HEK293 (cell line): ENCODE data around the gene GJD3.

ENCODE experiments used
- CTCF ChIA-PET: fragments of 350-600 bp; formaldehyde crosslinking; extraction: SDS; loops from one replicate; lab custom pipeline; 2021; ENCODE audit warnings: antibody characterized with exemption; lab: Yijun Ruan, JAX
- POLR2A ChIA-PET: fragments of 300-600 bp; formaldehyde crosslinking; extraction: SDS; loops from one replicate; lab custom pipeline; 2020; ENCODE audit warnings: antibody characterized with exemption, inconsistent platforms; lab: Yijun Ruan, JAX
- H3K27ac ChIP-seq: fragments of 200-500 bp; sonication (Bioruptor generic); 2 replicates; pipeline ENCODE4 v1.5.1; 2014; ENCODE audit warnings: low read depth, low read length, control low read depth, inconsistent platforms; ENCODE audit errors: extremely low read depth
- H3K36me3 ChIP-seq, 2 experiments: fragments of 200-500 bp in 1 of 2; sonication (Bioruptor generic) in 1 of 2; 1 replicate in 1 of 2; 2 replicates in 1 of 2; pipeline ENCODE4 v1.5.1; 2014 to 2017; ENCODE audit warnings: inconsistent platforms in 2 of 2, low read length in 2 of 2; ENCODE audit not compliant: control insufficient read depth in 2 of 2, insufficient read depth in 1 of 2
- H3K4me1 ChIP-seq: fragments of 200-500 bp; sonication (Bioruptor generic); 2 replicates; pipeline ENCODE4 v1.5.1; 2014; ENCODE audit warnings: mild to moderate bottlenecking, low read length, inconsistent platforms; ENCODE audit not compliant: control insufficient read depth, insufficient read depth
- H3K4me3 ChIP-seq: 2 replicates; pipeline ENCODE4 v1.5.1; 2011; ENCODE audit warnings: low read depth, mild to moderate bottlenecking, control low read depth, low read length, moderate library complexity
- H3K9me3 ChIP-seq: fragments of 200-500 bp; sonication (Bioruptor generic); 2 replicates; pipeline ENCODE4 v1.5.1; 2014; ENCODE audit warnings: low read depth, low read length, inconsistent platforms; ENCODE audit not compliant: control insufficient read depth, insufficient read depth
- EGR2 ChIP-seq: fragments of 450-650 bp; formaldehyde crosslinking; IDR thresholded peaks from 2 replicates; pipeline ENCODE4 v1.5.1; 2016; ENCODE audit warnings: low read depth, missing biosample characterization, missing genetic modification characterization
- GLIS2 ChIP-seq: fragments of 450-650 bp; formaldehyde crosslinking; IDR thresholded peaks from 2 replicates; pipeline ENCODE4 v1.5.1; 2016; ENCODE audit warnings: missing biosample characterization, missing genetic modification characterization
- HIC1 ChIP-seq: fragments of 450-650 bp; formaldehyde crosslinking; IDR thresholded peaks from 2 replicates; pipeline ENCODE4 v1.5.1; 2016; ENCODE audit warnings: missing biosample characterization, missing genetic modification characterization
- KLF1 ChIP-seq: fragments of 450-650 bp; formaldehyde crosslinking; IDR thresholded peaks from 2 replicates; pipeline ENCODE4 v1.5.1; 2016; ENCODE audit warnings: missing biosample characterization, missing genetic modification characterization
- KLF17 ChIP-seq: fragments of 450-650 bp; formaldehyde crosslinking; IDR thresholded peaks from 2 replicates; pipeline ENCODE4 v1.5.1; 2016; ENCODE audit warnings: missing biosample characterization, missing genetic modification characterization
- MYNN ChIP-seq: fragments of 450-650 bp; formaldehyde crosslinking; IDR thresholded peaks from 2 replicates; pipeline ENCODE4 v1.5.1; 2016; ENCODE audit warnings: missing biosample characterization, missing genetic modification characterization, borderline replicate concordance
- SCRT1 ChIP-seq: fragments of 450-650 bp; formaldehyde crosslinking; IDR thresholded peaks from 2 replicates; pipeline ENCODE4 v1.5.1; 2016; ENCODE audit warnings: missing biosample characterization, missing genetic modification characterization, borderline replicate concordance
- SCRT2 ChIP-seq: fragments of 450-650 bp; formaldehyde crosslinking; IDR thresholded peaks from 2 replicates; pipeline ENCODE4 v1.5.1; 2016; ENCODE audit warnings: missing biosample characterization, missing genetic modification characterization
- WT1 ChIP-seq: fragments of 450-650 bp; formaldehyde crosslinking; IDR thresholded peaks from 2 replicates; pipeline ENCODE4 v1.5.1; 2016; ENCODE audit warnings: missing biosample characterization, missing genetic modification characterization
- ZFHX2 ChIP-seq: fragments of 450-650 bp; formaldehyde crosslinking; conservative IDR thresholded peaks from 2 replicates; pipeline ENCODE4 v1.5.1; 2016; ENCODE audit warnings: missing biosample characterization, missing genetic modification characterization
- ZNF274 ChIP-seq, 2 experiments: fragments of 200-500 bp in 1 of 2; fragments of 450-650 bp in 1 of 2; sonication (Bioruptor generic) in 1 of 2; formaldehyde crosslinking in 1 of 2; IDR thresholded peaks; 2 replicates each; pipeline versions ENCODE4 v1.5.1 to v1.6.1; 2014 to 2016; ENCODE audit warnings: borderline replicate concordance in 1 of 2, inconsistent platforms in 1 of 2, low read length in 1 of 2, missing biosample characterization in 1 of 2, missing genetic modification characterization in 1 of 2
- ZNF341 ChIP-seq: fragments of 450-650 bp; formaldehyde crosslinking; IDR thresholded peaks from 2 replicates; pipeline ENCODE4; 2016; ENCODE audit warnings: low read depth, missing biosample characterization, missing genetic modification characterization
- ZNF398 ChIP-seq: fragments of 450-650 bp; formaldehyde crosslinking; IDR thresholded peaks from 2 replicates; pipeline ENCODE4 v1.5.1; 2017; ENCODE audit warnings: missing biosample characterization, missing genetic modification characterization
- ZNF48 ChIP-seq: fragments of 450-650 bp; formaldehyde crosslinking; IDR thresholded peaks from 2 replicates; pipeline ENCODE4 v1.5.1; 2016; ENCODE audit warnings: missing biosample characterization, missing genetic modification characterization
- ZNF510 ChIP-seq: fragments of 450-650 bp; formaldehyde crosslinking; IDR thresholded peaks from 2 replicates; pipeline ENCODE4 v1.5.1; 2018; ENCODE audit warnings: mild to moderate bottlenecking, missing genetic modification characterization, missing biosample characterization; ENCODE audit not compliant: insufficient replicate concordance
- ZNF513 ChIP-seq: fragments of 450-650 bp; IDR thresholded peaks from 2 replicates; pipeline ENCODE4 v1.5.1; 2018; ENCODE audit warnings: missing biosample characterization, missing genetic modification characterization
- ZNF600 ChIP-seq: fragments of 450-650 bp; formaldehyde crosslinking; IDR thresholded peaks from 2 replicates; pipeline ENCODE4 v1.5.1; 2016; ENCODE audit warnings: missing biosample characterization, missing genetic modification characterization
- ZNF664 ChIP-seq: fragments of 450-650 bp; formaldehyde crosslinking; IDR thresholded peaks from 2 replicates; pipeline ENCODE4 v1.5.1; 2016; ENCODE audit warnings: missing biosample characterization, missing genetic modification characterization
- TF ChIP-seq, protein P1 (sequence below): fragments of 450-650 bp; formaldehyde crosslinking; IDR thresholded peaks from 2 replicates; pipeline ENCODE4 v1.5.1; 2016; ENCODE audit warnings: missing biosample characterization, missing genetic modification characterization

GJD3 gene

GRCh38 chr17:40321961-40322357 is 42.6 kb downstream of the GJD3 start:
- no peak overlapping the region for H3K4me3 ChIP-seq
- TF ChIP-seq KLF1 (tag by site-specific recombination) (peak; percentile 23; the same call in 1 of the 2 replicates), HIC1 (tag by site-specific recombination) (peak; percentile 57; the same call in 1 of the 2 replicates), WT1 (tag by site-specific recombination) (peak; percentile 8; the same call in 1 of the 2 replicates), ZNF600 (tag by site-specific recombination) (no peak), ZNF398 (tag by site-specific recombination) (peak; percentile 58; the same call in 1 of the 2 replicates)
- H3K36me3 ChIP-seq: no peaks in the 10 kb centered on the region
- ChIA-PET POLR2A (interaction anchor here (1.6 kb wide), 1 partner anchor 11 kb away, joined by 3 read pairs; no protein-coding TSS in a partner anchor), CTCF (interaction anchor here (0.6 to 1.5 kb wide), 5 partner anchors 9 to 181 kb away, joined by 3 read pairs; no protein-coding TSS in a partner anchor)
- no peaks in the 10 kb centered on the region for H3K9me3 ChIP-seq
- H3K4me1 ChIP-seq: peaks cover 33% of the 10 kb centered on the region
- peak overlapping the region; percentile 61; the same call in 1 of the 2 replicates for H3K27ac ChIP-seq

GRCh38 chr17:40321524-40321929 is 43.0 kb downstream of the GJD3 start:
- Histone ChIP-seq H3K36me3 (no peaks in the 10 kb centered on the region), H3K9me3 (no peaks in the 10 kb centered on the region), H3K4me3 (no peak overlapping the region), H3K27ac (no peak overlapping the region), H3K4me1 (peaks cover 33% of the 10 kb centered on the region)
- ChIA-PET POLR2A (interaction anchor here (0.6 kb wide), 1 partner anchor 1357 kb away, joined by 5 read pairs; no protein-coding TSS in a partner anchor), CTCF (interaction anchor here (0.6 to 1.5 kb wide), 5 partner anchors 9 to 181 kb away, joined by 3 read pairs; no protein-coding TSS in a partner anchor)
- TF ChIP-seq ZNF48 (tag by site-specific recombination) (no peak), SCRT2 (peak; percentile 94), SCRT1 (tag by site-specific recombination) (peak; percentile 66; the same call in 1 of the 2 replicates), ZNF510 (tag by site-specific recombination) (no peak)
- TF ChIP-seq, all 188 proteins: peak for 2

- Histone ChIP-seq H3K9me3 (no peaks in the 10 kb centered on the region), H3K4me3 (no peak overlapping the region), H3K4me1 (peaks cover 37% of the 10 kb centered on the region), H3K27ac (no peak overlapping the region), H3K36me3 (no peaks in the 10 kb centered on the region)
- ChIA-PET CTCF (interaction anchor here (0.7 to 6.0 kb wide), 3 partner anchors 10 to 346 kb away, joined by 3 to 85 read pairs (median 3); no protein-coding TSS in a partner anchor), POLR2A (interaction anchor here (0.6 kb wide), 1 partner anchor 1357 kb away, joined by 5 read pairs; no protein-coding TSS in a partner anchor)
- TF ChIP-seq KLF1 (tag by site-specific recombination) (peak; percentile 69), ZNF513 (peak; percentile 72), KLF17 (peak; percentile 60; the same call in 1 of the 2 replicates), WT1 (tag by site-specific recombination) (peak; percentile 82), MYNN (tag by site-specific recombination) (no peak), EGR2 (tag by site-specific recombination) (peak; percentile 98), ZNF274 (IDR thresholded peaks at IDR 0.05; ENCODE audit: low read length) (no peak), ZNF274 (tag by site-specific recombination; IDR thresholded peaks at IDR 0.05; ENCODE audit: borderline replicate concordance) (no peak), ZNF341 (no peak), ZNF664 (tag by site-specific recombination) (no peak), GLIS2 (tag by site-specific recombination) (peak; percentile 82), ZFHX2 (tag by site-specific recombination) (peak; percentile 99)
- TF ChIP-seq, protein P1, sequence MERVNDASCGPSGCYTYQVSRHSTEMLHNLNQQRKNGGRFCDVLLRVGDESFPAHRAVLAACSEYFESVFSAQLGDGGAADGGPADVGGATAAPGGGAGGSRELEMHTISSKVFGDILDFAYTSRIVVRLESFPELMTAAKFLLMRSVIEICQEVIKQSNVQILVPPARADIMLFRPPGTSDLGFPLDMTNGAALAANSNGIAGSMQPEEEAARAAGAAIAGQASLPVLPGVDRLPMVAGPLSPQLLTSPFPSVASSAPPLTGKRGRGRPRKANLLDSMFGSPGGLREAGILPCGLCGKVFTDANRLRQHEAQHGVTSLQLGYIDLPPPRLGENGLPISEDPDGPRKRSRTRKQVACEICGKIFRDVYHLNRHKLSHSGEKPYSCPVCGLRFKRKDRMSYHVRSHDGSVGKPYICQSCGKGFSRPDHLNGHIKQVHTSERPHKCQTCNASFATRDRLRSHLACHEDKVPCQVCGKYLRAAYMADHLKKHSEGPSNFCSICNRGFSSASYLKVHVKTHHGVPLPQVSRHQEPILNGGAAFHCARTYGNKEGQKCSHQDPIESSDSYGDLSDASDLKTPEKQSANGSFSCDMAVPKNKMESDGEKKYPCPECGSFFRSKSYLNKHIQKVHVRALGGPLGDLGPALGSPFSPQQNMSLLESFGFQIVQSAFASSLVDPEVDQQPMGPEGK (tag by site-specific recombination): peak; percentile 39
Observed at GRCh38 chr17:40320756-40321523, 43.6 kb downstream of the GJD3 start.
